ENCODE results near the gene ZMYND11.

ZMYND11 gene

DNA sequence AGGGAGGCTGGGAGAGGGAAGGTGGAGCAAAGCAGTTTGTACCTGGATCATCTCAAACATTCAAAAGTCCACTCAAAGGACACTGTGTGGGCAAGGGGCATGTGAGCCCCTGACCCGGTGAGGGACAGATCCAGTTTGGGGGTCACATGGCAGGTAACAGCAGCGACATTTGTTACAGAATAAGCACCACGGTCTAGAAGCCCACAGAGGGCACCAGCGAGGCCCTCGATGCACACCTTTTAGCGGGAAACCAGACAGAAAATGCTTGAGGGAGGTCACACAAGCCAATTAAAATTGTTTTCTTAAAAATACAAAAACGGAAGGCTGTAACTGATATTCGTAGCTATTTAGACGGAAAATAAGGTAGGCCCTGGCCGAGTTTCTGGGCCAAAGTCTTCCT is 144.4 kb downstream of the ZMYND11 start:
- Histone ChIP-seq H3K79me2 (ENCODE audit: control insufficient read depth, insufficient read depth, low read length, unreplicated experiment) (no peaks in the 10 kb centered on the region), H3K36me3 (ENCODE audit: insufficient read depth, low read length) (0 out of 2 replicates have a peak, but pooled peaks cover 5% of the 10 kb centered on the region), H3K4me3 (ENCODE audit: low read depth, low read length) (no peak overlapping the region), H3K27ac (ENCODE audit: low read depth, low read length) (no peak overlapping the region), H3K4me1 (ENCODE audit: control insufficient read depth, insufficient read depth, low read length, unreplicated experiment) (no peaks in the 10 kb centered on the region), H2AFZ (ENCODE audit: low read length, unreplicated experiment) (no peak overlapping the region), H3K27me3 (ENCODE audit: insufficient read depth, low read length) (no peaks in the 10 kb centered on the region)

DNA sequence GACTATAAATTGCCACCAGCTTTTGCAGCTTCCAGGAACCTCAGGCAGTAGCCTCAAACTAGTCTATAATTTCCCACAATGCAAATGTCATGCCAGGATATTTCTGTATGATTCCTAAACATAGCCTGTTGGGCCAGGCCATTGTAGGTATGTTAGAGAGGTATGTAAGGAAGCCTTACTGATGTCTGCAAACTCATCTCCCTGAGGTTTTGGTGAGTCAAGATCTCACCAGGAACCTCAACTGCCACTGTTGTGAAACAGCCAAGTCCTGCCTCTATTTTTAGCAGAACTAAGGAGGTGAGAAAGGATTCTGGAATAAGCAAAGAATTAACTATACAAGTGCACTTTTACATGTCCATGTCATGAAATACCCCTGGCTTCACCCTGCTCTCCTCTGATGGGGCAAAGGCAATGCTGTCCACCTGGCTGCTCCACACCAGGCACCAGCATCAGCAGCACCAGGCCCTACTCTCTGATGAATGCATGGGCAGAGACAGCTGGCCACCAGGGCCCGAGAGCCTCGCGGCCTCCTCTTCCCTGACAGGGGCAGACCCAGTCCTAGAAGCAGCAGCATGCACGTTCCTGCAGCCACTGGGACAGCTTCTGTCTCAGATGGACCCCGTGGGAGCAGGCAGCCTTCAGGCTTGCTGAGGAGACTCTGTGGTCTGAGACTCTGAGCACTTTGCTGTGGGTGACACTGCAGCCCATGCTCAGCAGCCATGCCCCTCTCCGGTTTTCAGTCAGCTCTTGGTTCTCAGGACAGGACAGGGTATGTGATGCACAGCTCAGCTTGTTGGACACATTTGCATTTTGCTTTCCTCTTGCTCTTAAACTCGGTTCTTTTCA is 147.3 kb downstream of the ZMYND11 start:
- Histone ChIP-seq H3K4me1 (ENCODE audit: control insufficient read depth, insufficient read depth, low read length, unreplicated experiment) (no peaks in the 10 kb centered on the region), H3K79me2 (ENCODE audit: control insufficient read depth, insufficient read depth, low read length, unreplicated experiment) (no peaks in the 10 kb centered on the region), H3K27me3 (ENCODE audit: insufficient read depth, low read length) (no peaks in the 10 kb centered on the region), H3K36me3 (ENCODE audit: insufficient read depth, low read length) (0 out of 2 replicates have a peak, but pooled peaks cover 5% of the 10 kb centered on the region), H3K4me3 (ENCODE audit: low read depth, low read length) (no peak overlapping the region), H2AFZ (ENCODE audit: low read length, unreplicated experiment) (no peak overlapping the region), H3K27ac (ENCODE audit: low read depth, low read length) (no peak overlapping the region)

DNA sequence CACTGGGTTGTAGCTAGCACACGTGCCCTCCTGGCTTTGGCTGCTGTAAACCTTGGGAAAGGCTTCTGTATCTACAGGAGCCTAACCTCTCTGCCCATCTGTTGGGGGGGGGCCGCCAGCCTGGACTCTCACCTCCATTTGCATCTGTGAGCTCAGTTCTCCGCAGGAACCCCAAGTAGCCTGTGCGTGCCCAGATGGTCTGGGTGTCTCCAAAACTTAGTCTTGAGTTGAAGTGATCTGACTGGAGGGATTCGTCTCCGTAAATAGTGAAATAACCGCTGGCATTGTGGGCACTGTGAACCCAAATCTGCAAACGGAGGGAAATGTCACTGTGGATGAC is 147.9 kb downstream of the ZMYND11 start:
- Histone ChIP-seq H3K79me2 (ENCODE audit: control insufficient read depth, insufficient read depth, low read length, unreplicated experiment) (no peaks in the 10 kb centered on the region), H3K4me1 (ENCODE audit: control insufficient read depth, insufficient read depth, low read length, unreplicated experiment) (no peaks in the 10 kb centered on the region), H3K4me3 (ENCODE audit: low read depth, low read length) (no peak overlapping the region), H3K27ac (ENCODE audit: low read depth, low read length) (no peak overlapping the region), H2AFZ (ENCODE audit: low read length, unreplicated experiment) (no peak overlapping the region), H3K27me3 (ENCODE audit: insufficient read depth, low read length) (no peaks in the 10 kb centered on the region), H3K36me3 (ENCODE audit: insufficient read depth, low read length) (0 out of 2 replicates have a peak, but pooled peaks cover 5% of the 10 kb centered on the region)

- no peaks in the 10 kb centered on the region for H3K4me1 ChIP-seq (ENCODE audit: control insufficient read depth, insufficient read depth, low read length, unreplicated experiment)
- no peak overlapping the region for H3K27ac ChIP-seq (ENCODE audit: low read depth, low read length)
- H3K4me3 ChIP-seq (ENCODE audit: low read depth, low read length): no peak overlapping the region
- 0 out of 2 replicates have a peak, but pooled peaks cover 5% of the 10 kb centered on the region for H3K36me3 ChIP-seq (ENCODE audit: insufficient read depth, low read length)
- H3K79me2 ChIP-seq (ENCODE audit: control insufficient read depth, insufficient read depth, low read length, unreplicated experiment): no peaks in the 10 kb centered on the region
- H2AFZ ChIP-seq (ENCODE audit: low read length, unreplicated experiment): no peak overlapping the region
- no peaks in the 10 kb centered on the region for H3K27me3 ChIP-seq (ENCODE audit: insufficient read depth, low read length)
Observed at GRCh38 chr10:283916-284356, 148.7 kb downstream of the ZMYND11 start.

DNA sequence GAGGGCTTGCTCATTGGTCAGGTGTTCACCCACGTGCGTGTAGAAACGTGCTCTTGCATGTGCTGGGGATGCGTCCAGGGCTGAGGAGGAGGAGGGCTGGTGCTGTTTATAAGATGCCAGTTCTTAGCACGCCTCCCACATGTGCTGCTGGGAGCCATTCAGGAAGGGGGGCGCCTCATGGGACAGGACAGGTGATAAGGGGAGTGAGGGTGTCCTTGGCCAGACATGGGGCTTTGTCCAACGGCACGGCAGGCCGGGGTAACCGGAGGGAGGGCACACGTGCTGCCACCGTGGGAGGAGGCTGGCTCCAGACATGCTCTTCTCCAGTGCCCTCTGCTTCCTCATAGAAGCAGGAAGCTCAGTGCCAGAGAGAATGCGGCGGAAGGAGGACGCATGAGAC is 150.0 kb downstream of the ZMYND11 start:
- no peak overlapping the region for H3K4me3 ChIP-seq (ENCODE audit: low read depth, low read length)
- H3K27ac ChIP-seq (ENCODE audit: low read depth, low read length): no peak overlapping the region
- H3K27me3 ChIP-seq (ENCODE audit: insufficient read depth, low read length): no peaks in the 10 kb centered on the region
- no peaks in the 10 kb centered on the region for H3K4me1 ChIP-seq (ENCODE audit: control insufficient read depth, insufficient read depth, low read length, unreplicated experiment)
- no peaks in the 10 kb centered on the region for H3K79me2 ChIP-seq (ENCODE audit: control insufficient read depth, insufficient read depth, low read length, unreplicated experiment)
- H3K36me3 ChIP-seq (ENCODE audit: insufficient read depth, low read length): 0 out of 2 replicates have a peak, but pooled peaks cover 5% of the 10 kb centered on the region
- H2AFZ ChIP-seq (ENCODE audit: low read length, unreplicated experiment): no peak overlapping the region

DNA sequence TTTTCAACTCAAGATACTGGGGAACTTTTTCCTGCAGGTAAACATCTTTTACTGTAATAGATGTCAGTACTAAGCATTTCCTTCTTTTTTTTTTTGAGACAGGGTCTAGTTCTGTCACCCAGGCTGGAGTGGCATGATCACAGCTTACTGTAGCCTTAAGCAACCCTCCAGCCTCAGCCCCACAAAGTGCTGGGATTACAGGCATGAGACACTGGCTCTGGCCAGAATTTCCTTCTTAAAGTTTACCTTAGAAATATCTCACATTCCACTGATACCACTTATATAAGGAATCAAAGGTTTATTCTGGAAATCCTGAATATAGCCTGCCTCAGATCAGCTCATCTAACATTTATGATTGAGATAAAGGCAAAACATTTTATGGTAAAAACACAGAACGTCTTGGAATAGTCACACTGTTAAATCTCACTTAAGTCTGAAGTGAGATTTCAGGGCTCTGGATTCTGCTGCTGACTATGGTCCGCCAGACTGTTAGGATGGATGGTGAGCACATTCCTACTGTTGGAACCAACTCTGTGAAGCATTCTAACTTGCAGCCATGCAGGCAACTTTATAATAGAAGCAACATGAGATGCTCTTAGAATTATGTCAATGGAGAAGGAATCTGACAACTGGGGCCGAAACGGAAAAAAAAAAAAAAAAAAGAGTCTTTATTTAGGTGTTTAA is 151.9 kb downstream of the ZMYND11 start:
- no peaks in the 10 kb centered on the region for H3K79me2 ChIP-seq (ENCODE audit: control insufficient read depth, insufficient read depth, low read length, unreplicated experiment)
- H3K4me3 ChIP-seq (ENCODE audit: low read depth, low read length): no peak overlapping the region
- no peak overlapping the region for H3K27ac ChIP-seq (ENCODE audit: low read depth, low read length)
- H3K36me3 ChIP-seq (ENCODE audit: insufficient read depth, low read length): no peaks in the 10 kb centered on the region
- H3K4me1 ChIP-seq (ENCODE audit: control insufficient read depth, insufficient read depth, low read length, unreplicated experiment): no peaks in the 10 kb centered on the region
- H3K27me3 ChIP-seq (ENCODE audit: insufficient read depth, low read length): no peaks in the 10 kb centered on the region
- no peak overlapping the region for H2AFZ ChIP-seq (ENCODE audit: low read length, unreplicated experiment)

GRCh38 chr10:287814-288213 is 152.6 kb downstream of the ZMYND11 start:
- Histone ChIP-seq H3K4me3 (ENCODE audit: low read depth, low read length) (no peak overlapping the region), H3K27me3 (ENCODE audit: insufficient read depth, low read length) (no peaks in the 10 kb centered on the region), H2AFZ (ENCODE audit: low read length, unreplicated experiment) (no peak overlapping the region), H3K4me1 (ENCODE audit: control insufficient read depth, insufficient read depth, low read length, unreplicated experiment) (no peaks in the 10 kb centered on the region), H3K79me2 (ENCODE audit: control insufficient read depth, insufficient read depth, low read length, unreplicated experiment) (no peaks in the 10 kb centered on the region), H3K36me3 (ENCODE audit: insufficient read depth, low read length) (no peaks in the 10 kb centered on the region), H3K27ac (ENCODE audit: low read depth, low read length) (no peak overlapping the region)

- Histone ChIP-seq H3K79me2 (ENCODE audit: control insufficient read depth, insufficient read depth, low read length, unreplicated experiment) (no peaks in the 10 kb centered on the region), H3K27ac (ENCODE audit: low read depth, low read length) (no peak overlapping the region), H2AFZ (ENCODE audit: low read length, unreplicated experiment) (no peak overlapping the region), H3K4me3 (ENCODE audit: low read depth, low read length) (no peak overlapping the region), H3K4me1 (ENCODE audit: control insufficient read depth, insufficient read depth, low read length, unreplicated experiment) (no peaks in the 10 kb centered on the region), H3K27me3 (ENCODE audit: insufficient read depth, low read length) (no peaks in the 10 kb centered on the region), H3K36me3 (ENCODE audit: insufficient read depth, low read length) (no peaks in the 10 kb centered on the region)
Observed at GRCh38 chr10:288316-289200, 153.3 kb downstream of the ZMYND11 start.

- H3K4me3 ChIP-seq (ENCODE audit: low read depth, low read length): no peak overlapping the region
- H3K27ac ChIP-seq (ENCODE audit: low read depth, low read length): no peak overlapping the region
- no peaks in the 10 kb centered on the region for H3K27me3 ChIP-seq (ENCODE audit: insufficient read depth, low read length)
- no peak overlapping the region for H2AFZ ChIP-seq (ENCODE audit: low read length, unreplicated experiment)
- no peaks in the 10 kb centered on the region for H3K4me1 ChIP-seq (ENCODE audit: control insufficient read depth, insufficient read depth, low read length, unreplicated experiment)
- no peaks in the 10 kb centered on the region for H3K36me3 ChIP-seq (ENCODE audit: insufficient read depth, low read length)
- no peaks in the 10 kb centered on the region for H3K79me2 ChIP-seq (ENCODE audit: control insufficient read depth, insufficient read depth, low read length, unreplicated experiment)
Observed at GRCh38 chr10:289581-289980, 154.3 kb downstream of the ZMYND11 start.

GRCh38 chr10:290026-290725 is 154.9 kb downstream of the ZMYND11 start:
- H3K4me3 ChIP-seq (ENCODE audit: low read depth, low read length): no peak overlapping the region
- no peak overlapping the region for H3K27ac ChIP-seq (ENCODE audit: low read depth, low read length)
- H2AFZ ChIP-seq (ENCODE audit: low read length, unreplicated experiment): no peak overlapping the region
- H3K79me2 ChIP-seq (ENCODE audit: control insufficient read depth, insufficient read depth, low read length, unreplicated experiment): no peaks in the 10 kb centered on the region
- H3K36me3 ChIP-seq (ENCODE audit: insufficient read depth, low read length): no peaks in the 10 kb centered on the region
- no peaks in the 10 kb centered on the region for H3K4me1 ChIP-seq (ENCODE audit: control insufficient read depth, insufficient read depth, low read length, unreplicated experiment)
- H3K27me3 ChIP-seq (ENCODE audit: insufficient read depth, low read length): no peaks in the 10 kb centered on the region

Measured in ACC112 (cell line).